Erythroblast (primary cell): Measurements from ENCODE around the gene BAZ1A.

ENCODE experiments used
- DNase-seq, 2 experiments: peaks; one replicate each; lab custom pipeline; 2025; lab: John Stamatoyannopoulos, UW
- GATA1 ChIP-seq: IDR thresholded peaks from 2 replicates; pipeline ENCODE4 v1.6.1; 2011; ENCODE audit warnings: low read depth, mild to moderate bottlenecking, control low read depth, low read length, moderate library complexity
- POLR2A ChIP-seq: IDR thresholded peaks from 2 replicates; pipeline ENCODE4 v1.6.1; 2011; ENCODE audit warnings: mild to moderate bottlenecking, low read length

BAZ1A gene

GRCh38 chr14:34714320-34715126 is 160.6 kb downstream of the BAZ1A start, which contains the start of gene CFL2:
TSS of gene CFL2 (minus strand) at chr14:34714593. CDS start at chr14:34714540, 53 bp downstream.
- TF ChIP-seq POLR2A (peak; percentile 40), GATA1 (no peak)
- DNase-seq, result peak; percentile 81 to 87

GRCh38 chr14:34713681-34714319 is 161.4 kb downstream of the BAZ1A start:
- TF ChIP-seq POLR2A (no peak), GATA1 (no peak)
- peak; percentile 32 to 66 for DNase-seq

- TF ChIP-seq GATA1 (no peak), POLR2A (no peak)
- DNase-seq, result no peak
Measured at GRCh38 chr14:34713122-34713680, 162.0 kb downstream of the BAZ1A start.

DNA sequence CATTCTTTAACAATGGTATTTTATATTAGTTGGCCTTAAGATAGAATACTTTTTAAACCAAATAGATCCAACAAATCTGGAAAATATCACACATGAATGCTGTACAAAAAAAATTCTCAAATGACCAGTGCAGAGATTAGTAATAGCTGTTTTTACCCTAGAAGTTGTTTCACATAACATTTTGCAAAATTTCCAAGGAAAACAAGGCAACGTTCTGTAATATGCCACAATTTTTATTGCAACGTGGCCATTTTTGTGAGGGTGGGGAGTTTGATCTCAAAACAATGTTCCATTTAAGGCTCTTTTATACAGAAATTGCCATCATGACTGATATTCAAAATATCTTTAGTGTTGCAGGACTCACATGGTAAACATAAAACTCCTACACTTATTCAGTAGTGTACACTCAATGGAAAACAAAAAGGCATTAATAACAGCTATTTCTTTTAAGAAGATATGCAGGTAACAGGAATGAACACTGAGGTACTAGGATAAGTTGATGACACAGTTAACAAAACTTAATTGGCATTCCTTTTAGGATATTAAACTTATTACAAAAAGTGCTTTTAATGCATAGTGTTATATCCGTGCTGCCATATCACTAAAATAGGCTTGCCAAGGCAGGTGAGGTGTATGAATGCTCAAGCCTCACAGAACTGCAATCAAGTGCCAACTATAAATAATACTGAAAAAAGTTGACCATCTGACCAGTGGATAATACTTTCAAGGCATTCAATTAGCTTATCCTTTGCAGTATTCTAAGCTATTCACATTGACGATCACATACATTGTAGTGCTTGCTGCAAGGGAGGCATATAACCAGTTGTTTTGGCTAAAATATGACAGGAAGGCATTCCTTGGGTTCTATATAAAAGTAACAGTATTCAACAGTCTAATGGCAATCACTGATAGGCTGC is 163.1 kb downstream of the BAZ1A start:
- TF ChIP-seq POLR2A, result no peak
- no peak for TF ChIP-seq GATA1
- no peak for DNase-seq

DNA sequence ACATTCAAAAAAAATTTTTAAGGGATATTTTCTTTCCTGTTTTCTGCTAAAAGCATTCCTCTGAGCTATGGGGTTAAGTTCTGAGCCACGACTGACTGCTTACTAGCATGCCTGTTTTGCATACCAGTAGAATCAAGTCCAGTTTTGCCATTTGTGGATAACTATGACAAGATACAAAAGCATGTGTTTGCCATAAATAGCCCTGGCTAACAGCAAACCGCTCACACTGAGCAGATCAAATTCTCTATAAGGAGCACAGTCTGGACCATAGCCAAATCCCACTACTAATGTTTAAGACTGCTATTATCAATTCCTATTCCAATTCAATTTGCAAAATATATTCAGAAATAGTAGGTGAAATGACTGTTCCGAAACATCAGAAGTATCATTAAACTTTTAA is 164.0 kb downstream of the BAZ1A start:
- no peak for DNase-seq
- TF ChIP-seq GATA1, result no peak
- TF ChIP-seq POLR2A, result no peak

DNA sequence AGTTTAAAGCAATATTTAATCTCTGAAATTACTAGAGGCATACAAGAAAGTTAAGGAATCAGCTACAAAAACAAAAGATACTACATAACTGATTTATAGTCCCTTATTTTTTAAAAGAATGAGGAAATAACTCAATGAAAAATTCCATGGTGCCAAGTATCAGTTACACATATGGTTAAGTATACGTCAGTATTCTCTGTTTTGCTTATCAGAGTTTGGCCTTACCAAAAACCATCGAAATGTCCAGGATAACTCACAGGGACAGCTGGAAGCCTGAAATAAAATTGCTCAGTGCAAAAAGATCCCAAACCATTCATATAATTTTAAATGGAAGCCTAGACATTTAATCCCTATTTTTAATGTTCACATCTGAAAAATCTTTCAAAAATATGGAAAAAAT is 164.4 kb downstream of the BAZ1A start:
- DNase-seq, result no peak

GRCh38 chr14:34710006-34710405 is 165.2 kb downstream of the BAZ1A start:
- no peak for TF ChIP-seq GATA1
- no peak for TF ChIP-seq POLR2A
- no peak for DNase-seq

More for the DNA sequence above, 164.4 kb downstream of the BAZ1A start:
- TF ChIP-seq POLR2A (no peak), GATA1 (no peak)

- DNase-seq, result no peak
- TF ChIP-seq POLR2A (no peak), GATA1 (no peak)
Measured at GRCh38 chr14:34707722-34708121, 167.4 kb downstream of the BAZ1A start.
